GM19324 (cell line): ENCODE results near the gene MECP2.

ENCODE experiments used
- ATAC-seq: cut with Tn5 transposase; IDR thresholded peaks from one replicate; pipeline ENCODE4 v1.9.1; 2021; ENCODE audit warnings: mild to moderate bottlenecking, moderate library complexity; ENCODE audit not compliant: unreplicated experiment, low FRiP score

MECP2 gene

DNA sequence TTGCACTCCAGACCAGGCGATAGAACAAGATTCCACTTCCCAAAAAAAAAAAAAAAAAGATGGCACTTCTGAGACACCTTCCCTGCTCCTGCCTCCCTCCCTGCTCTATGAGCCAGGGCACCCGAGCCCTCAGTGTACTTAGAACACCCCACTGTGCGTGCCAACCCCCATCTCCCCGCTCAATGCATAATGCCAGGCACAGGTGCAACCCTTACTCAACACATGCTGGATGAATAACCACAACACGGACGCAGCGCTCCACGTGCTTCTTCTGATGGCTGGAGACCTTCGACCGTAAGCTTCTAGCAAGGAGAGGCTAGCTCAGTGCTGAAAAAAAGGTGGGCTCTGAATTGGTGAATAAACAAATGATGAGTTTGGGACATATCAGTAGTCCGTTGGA is 57.9 kb downstream of the MECP2 start:
- ATAC-seq: no peak

DNA sequence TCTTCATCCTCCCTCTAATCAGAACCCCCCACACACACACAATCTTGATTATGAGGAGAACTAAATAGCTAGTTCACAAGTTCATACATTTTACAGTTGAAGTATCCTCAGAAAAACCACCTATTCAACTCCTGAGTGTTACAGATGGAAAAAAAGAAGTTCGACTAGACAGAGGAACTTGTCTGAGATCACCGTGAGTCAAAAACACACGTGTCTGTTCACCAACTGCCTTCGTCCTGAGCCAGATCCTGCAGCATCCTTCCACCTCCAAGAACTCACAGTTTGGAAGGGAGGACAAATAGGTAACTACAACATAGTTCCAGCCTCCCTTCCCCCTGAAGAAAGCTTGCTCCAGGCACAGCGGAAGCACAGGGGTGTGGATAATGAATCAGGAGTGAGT is 58.9 kb downstream of the MECP2 start:
- no peak for ATAC-seq

DNA sequence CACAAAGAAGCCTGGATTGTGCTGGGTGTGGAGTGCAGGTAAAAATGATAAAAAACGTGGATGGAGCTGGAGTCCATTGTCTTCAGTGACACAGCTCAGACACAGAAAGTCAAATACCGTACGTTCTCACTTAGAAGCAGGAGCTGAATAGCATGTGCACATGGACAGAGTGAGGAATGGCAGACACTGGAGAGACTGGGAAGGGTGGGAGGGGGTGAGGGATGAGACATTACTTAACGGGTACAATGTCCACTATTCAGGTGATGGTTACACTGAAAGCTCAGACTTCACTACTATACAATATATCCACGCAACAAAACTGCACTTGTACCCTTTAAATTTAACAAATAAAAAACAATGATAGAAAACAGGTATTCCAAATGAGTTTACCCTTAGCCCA is 59.8 kb downstream of the MECP2 start:
- ATAC-seq: no peak

DNA sequence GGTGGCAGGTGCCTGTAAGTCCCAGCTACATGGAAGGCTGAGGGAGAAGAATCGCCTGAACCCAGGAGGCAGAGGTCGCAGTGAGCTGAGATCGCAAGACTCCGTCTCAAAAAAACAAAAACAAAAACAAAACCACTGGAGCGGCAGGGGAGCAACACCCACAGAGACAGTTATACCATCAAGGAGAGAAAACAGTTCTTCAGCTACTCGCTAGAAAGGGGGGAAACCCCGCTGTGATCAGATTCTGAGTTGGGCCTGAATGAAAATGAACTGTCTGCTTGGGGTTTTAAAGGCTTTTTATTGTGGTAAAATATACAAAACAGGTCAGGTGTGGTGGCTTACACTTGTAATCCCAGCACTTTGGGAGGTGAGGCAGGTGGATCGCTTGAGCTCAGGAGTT is 61.0 kb downstream of the MECP2 start:
- ATAC-seq: no peak

DNA sequence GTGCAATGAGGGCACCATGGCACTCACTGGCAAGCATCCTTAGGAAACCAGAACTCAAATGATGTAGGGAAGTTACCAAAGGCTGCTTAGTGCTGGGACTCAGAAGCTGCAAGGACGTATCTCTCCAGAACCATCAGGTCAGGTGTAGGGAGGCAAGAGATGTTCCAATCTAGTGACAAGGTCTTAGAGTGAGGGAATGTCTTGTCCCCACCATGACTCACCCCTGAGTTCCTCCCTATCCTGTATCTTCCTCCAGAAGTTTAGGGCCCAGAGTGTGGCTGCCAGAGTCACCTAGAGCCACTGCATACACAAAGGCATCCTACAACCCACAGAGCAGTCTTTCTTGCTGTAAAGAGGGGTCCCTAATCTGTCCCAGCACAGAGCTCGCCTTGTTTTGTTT is 63.7 kb downstream of the MECP2 start:
- ATAC-seq: no peak

GRCh38 chrX:154032653-154033052 is 64.9 kb downstream of the MECP2 start:
- ATAC-seq: no peak

DNA sequence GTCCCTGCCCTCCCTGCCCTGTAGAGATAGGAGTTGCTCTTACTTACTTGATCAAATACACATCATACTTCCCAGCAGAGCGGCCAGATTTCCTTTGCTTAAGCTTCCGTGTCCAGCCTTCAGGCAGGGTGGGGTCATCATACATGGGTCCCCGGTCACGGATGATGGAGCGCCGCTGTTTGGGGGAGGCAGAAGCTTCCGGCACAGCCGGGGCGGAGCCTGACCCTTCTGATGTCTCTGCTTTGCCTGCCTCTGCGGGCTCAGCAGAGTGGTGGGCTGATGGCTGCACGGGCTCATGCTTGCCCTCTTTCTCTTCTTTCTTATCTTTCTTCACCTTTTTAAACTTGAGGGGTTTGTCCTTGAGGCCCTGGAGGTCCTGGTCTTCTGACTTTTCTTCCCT is 65.4 kb downstream of the MECP2 start:
- ATAC-seq: no peak

GRCh38 chrX:154030715-154031305 is 66.7 kb downstream of the MECP2 start:
- ATAC-seq: no peak

GRCh38 chrX:154030266-154030665 is 67.3 kb downstream of the MECP2 start:
- ATAC-seq: no peak

- ATAC-seq: no peak
Observed at GRCh38 chrX:154029439-154029838, 68.1 kb downstream of the MECP2 start.

GRCh38 chrX:154028502-154029184 is 68.9 kb downstream of the MECP2 start:
- no peak for ATAC-seq

- ATAC-seq: no peak
Observed at GRCh38 chrX:154027986-154028385, 69.5 kb downstream of the MECP2 start.

- no peak for ATAC-seq
Observed at GRCh38 chrX:154027022-154027402, 70.5 kb downstream of the MECP2 start.

GRCh38 chrX:154026136-154027021 is 71.1 kb downstream of the MECP2 start:
- no peak for ATAC-seq

- ATAC-seq: no peak
Observed at GRCh38 chrX:154025230-154025629, 72.3 kb downstream of the MECP2 start.

DNA sequence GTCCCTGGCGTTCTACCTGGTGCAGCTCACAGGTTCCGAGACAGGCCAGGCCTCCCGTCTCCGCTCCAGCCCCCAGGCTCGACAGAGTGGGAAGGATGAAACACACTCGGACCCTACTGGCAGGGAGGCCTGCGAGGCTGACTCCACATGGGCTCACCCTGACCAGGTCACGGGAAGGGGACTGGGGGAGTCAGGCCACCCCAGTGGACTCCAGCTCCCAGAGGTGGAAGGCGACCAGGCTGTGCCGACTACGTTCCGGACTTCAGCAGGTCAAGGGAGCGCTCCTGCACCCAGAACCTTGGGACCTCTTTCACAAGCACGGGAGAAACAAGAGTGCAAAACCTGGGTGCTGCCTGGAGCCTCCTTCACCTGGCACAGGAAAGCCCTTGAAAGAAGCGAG is 73.2 kb downstream of the MECP2 start:
- no peak for ATAC-seq

DNA sequence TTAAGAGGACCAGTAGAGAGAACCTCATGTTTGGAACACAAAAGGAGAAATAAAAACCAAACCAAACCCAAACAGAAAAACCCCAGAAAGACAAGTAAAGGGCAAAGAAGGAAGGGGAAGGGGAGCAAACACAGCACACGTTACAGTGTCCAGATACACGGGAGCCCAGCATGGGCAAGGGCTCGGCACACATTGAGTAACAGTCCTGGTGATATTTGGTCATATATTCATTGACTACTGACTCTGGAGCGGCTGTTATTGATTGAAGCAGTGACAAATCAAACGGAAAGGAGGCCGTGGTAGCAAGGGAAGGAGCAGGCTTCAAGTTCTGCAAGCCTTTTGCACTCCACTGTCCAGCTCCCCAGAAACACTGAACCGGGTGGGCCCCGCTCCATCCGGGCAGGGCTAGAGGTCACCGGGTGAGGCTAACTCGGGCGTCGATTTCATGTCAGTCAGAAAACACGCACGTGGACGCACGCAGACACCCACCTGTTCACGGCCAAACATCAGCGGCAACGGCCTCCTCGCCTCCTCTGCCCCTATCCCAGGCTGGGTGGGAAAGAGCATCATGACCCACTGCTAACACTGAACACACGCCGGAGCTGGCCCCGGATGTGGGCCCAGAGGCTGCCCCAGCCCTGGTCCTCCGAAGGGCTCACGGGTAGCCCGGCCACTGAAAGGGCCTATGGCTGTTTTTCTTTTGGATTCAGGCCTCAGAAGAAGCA is 74.1 kb downstream of the MECP2 start:
- ATAC-seq: no peak

GRCh38 chrX:154022108-154022507 is 75.4 kb downstream of the MECP2 start:
- ATAC-seq: no peak

GRCh38 chrX:154021131-154021611 is 76.3 kb downstream of the MECP2 start:
- no peak for ATAC-seq

DNA sequence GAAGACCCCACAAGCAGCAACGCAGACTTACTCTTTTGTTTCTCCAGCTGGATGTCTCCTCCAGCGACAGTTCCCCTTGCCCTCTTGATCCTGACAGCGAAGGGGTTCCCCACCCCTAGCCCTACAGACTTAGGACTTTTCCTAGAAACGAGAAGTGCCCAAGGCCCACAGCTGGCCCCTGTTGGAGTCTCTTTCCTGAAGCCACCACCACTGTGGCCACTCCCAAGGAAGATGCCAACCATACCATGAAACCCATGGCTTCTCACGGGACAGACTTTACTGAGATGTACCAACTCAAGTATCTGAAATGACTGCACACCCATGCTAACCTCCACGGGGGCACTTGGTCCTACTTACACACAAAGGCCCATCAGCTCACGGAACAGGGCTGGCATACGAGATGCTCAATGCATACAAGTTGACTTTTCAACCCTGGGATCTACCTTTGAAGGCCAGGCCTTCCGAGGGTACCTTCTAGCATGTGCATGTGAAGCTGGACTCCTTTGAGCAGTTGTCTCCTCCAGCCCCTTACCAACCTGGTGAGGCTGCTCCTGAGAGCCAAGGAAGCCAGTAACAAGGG is 76.9 kb downstream of the MECP2 start:
- no peak for ATAC-seq
